ENCODE results near the gene SRSF8. TPM values are rescaled to one million over a fixed set of nuclear protein-coding genes. Genes with fewer than 3 reads are reported as not detected.

SRSF8 gene
- total RNA-seq, 1 donor from 2014 or later: 16.1 TPM

- DNase-seq: no peak
These were observed 3.8 kb downstream of the SRSF8 start for GRCh38 chr11:95070471-95070870.

GRCh38 chr11:95072948-95073347 is 6.2 kb downstream of the SRSF8 start:
- DNase-seq: no peak

GRCh38 chr11:95074792-95075563 is 8.3 kb downstream of the SRSF8 start:
- DNase-seq: no peak

- DNase-seq: no peak
These were observed 9.7 kb downstream of the SRSF8 start for GRCh38 chr11:95076416-95076815.

- DNase-seq: no peak
These were observed 10.3 kb downstream of the SRSF8 start for GRCh38 chr11:95076981-95077380.

GRCh38 chr11:95078526-95078925 is 11.8 kb downstream of the SRSF8 start:
- DNase-seq: no peak

GRCh38 chr11:95081010-95081409 is 14.3 kb downstream of the SRSF8 start:
- DNase-seq: no peak

GRCh38 chr11:95081412-95081811 is 14.7 kb downstream of the SRSF8 start:
- DNase-seq: peak; percentile 54

- peak; percentile 47 for DNase-seq
These were observed 15.9 kb downstream of the SRSF8 start for GRCh38 chr11:95082576-95083001.

GRCh38 chr11:95084509-95084908 is 17.8 kb downstream of the SRSF8 start:
- peak; percentile 39 for DNase-seq

- no peak for DNase-seq
These were observed 18.5 kb downstream of the SRSF8 start for GRCh38 chr11:95085117-95085816.

GRCh38 chr11:95086151-95086550 is 19.4 kb downstream of the SRSF8 start:
- no peak for DNase-seq

- DNase-seq: no peak
These were observed 20.3 kb downstream of the SRSF8 start for GRCh38 chr11:95086836-95087570.

GRCh38 chr11:95088946-95089619 is 22.4 kb downstream of the SRSF8 start:
- DNase-seq: no peak

GRCh38 chr11:95089620-95090542 is 23.2 kb downstream of the SRSF8 start, which contains the start of gene ENDOD1:
Gene ENDOD1 (plus strand): TSS chr11:95089846. CDS start chr11:95089928, 82 bp downstream.
- peak; percentile 81 for DNase-seq

GRCh38 chr11:95091663-95092180 is 25.0 kb downstream of the SRSF8 start:
- no peak for DNase-seq

- DNase-seq: no peak
These were observed 26.0 kb downstream of the SRSF8 start for GRCh38 chr11:95092549-95093324.

- DNase-seq: no peak
These were observed 26.8 kb downstream of the SRSF8 start for GRCh38 chr11:95093548-95093947.

GRCh38 chr11:95095858-95096587 is 29.3 kb downstream of the SRSF8 start:
- DNase-seq: no peak

Measured in occipital lobe (tissue), 2 donors.